Esophagus squamous epithelium (tissue), 5 donors: ENCODE results near the gene P3H2. TPM values are rescaled to one million over a fixed set of nuclear protein-coding genes. Genes with fewer than 3 reads are reported as not detected.

ENCODE experiments used
- DNase-seq: peaks from one replicate; lab custom pipeline; 2025; lab: John Stamatoyannopoulos, UW
- H3K27ac ChIP-seq, 4 donors: fragments of 200-600 bp; sonication (generic); one replicate each; pipeline ENCODE4 v1.5.1; 2016 to 2019; ENCODE audit warnings: mild to moderate bottlenecking in 1 of 4
- H3K27me3 ChIP-seq, 4 donors: fragments of 200-600 bp; sonication (generic); 1 replicate in 3 of 4; 2 replicates in 1 of 4; pipeline versions ENCODE4 v1.5.1 to v1.6.0; 2017 to 2021; ENCODE audit warnings: antibody characterized with exemption in 1 of 4
- H3K36me3 ChIP-seq, 3 donors: fragments of 200-600 bp; sonication (generic); one replicate each; pipeline ENCODE4 v1.5.1; 2016 to 2019
- H3K4me1 ChIP-seq, 3 donors: fragments of 200-600 bp; sonication (generic); one replicate each; pipeline ENCODE4 v1.5.1; 2017 to 2019
- H3K4me3 ChIP-seq, 4 donors: fragments of 200-600 bp; sonication (generic); 1 replicate in 3 of 4; 2 replicates in 1 of 4; pipeline ENCODE4 v1.5.1; 2016 to 2019; ENCODE audit warnings: mild to moderate bottlenecking in 2 of 4, moderate library complexity in 1 of 4
- H3K9me3 ChIP-seq, 3 donors: fragments of 200-600 bp; sonication (generic); one replicate each; pipeline ENCODE4 v1.5.1; 2016 to 2019
- POLR2A ChIP-seq, 4 donors: fragments of 450-650 bp; IDR thresholded peaks; one replicate each; pipeline ENCODE4 v1.6.1; 2017; ENCODE audit warnings: antibody characterized with exemption in 4 of 4, mild to moderate bottlenecking in 4 of 4, moderate library complexity in 3 of 4
- WGBS, 2 donors: methylation state at CpG; one replicate each; pipeline ENCODE4 v1.1.5; 2018; 5-methylcytosine and 5-hydroxymethylcytosine counted together
- intact Hi-C: fragments of 100-400 bp; cut with DNase I; formaldehyde crosslinking; loops from one replicate; pipeline ENCODE4 v1.15.0; 2022
- total RNA-seq, 4 donors: library from RNA; depleted of rRNA; stranded (reverse); fragments of >200 nt; gene quantifications; one replicate each; pipeline ENCODE4 v1.1.0, GENCODE V29; 2016
- TF ChIP-seq, protein P1 (sequence below), 6 experiments: fragments of 450-650 bp in 4 of 6; fragments of 200-600 bp in 2 of 6; sonication (generic) in 2 of 6; IDR thresholded peaks; one replicate each; pipeline ENCODE4 v1.5.1; 2016 to 2019; ENCODE audit warnings: antibody characterized with exemption in 6 of 6, mild to moderate bottlenecking in 4 of 6, moderate library complexity in 4 of 6
- donor health status: DM: yes; HTN: yes; CAD: no.

Gene P3H2
- total RNA-seq, 4 donors from 2014 or later = 16.5 to 41.2 (median 34.0) TPM

DNA sequence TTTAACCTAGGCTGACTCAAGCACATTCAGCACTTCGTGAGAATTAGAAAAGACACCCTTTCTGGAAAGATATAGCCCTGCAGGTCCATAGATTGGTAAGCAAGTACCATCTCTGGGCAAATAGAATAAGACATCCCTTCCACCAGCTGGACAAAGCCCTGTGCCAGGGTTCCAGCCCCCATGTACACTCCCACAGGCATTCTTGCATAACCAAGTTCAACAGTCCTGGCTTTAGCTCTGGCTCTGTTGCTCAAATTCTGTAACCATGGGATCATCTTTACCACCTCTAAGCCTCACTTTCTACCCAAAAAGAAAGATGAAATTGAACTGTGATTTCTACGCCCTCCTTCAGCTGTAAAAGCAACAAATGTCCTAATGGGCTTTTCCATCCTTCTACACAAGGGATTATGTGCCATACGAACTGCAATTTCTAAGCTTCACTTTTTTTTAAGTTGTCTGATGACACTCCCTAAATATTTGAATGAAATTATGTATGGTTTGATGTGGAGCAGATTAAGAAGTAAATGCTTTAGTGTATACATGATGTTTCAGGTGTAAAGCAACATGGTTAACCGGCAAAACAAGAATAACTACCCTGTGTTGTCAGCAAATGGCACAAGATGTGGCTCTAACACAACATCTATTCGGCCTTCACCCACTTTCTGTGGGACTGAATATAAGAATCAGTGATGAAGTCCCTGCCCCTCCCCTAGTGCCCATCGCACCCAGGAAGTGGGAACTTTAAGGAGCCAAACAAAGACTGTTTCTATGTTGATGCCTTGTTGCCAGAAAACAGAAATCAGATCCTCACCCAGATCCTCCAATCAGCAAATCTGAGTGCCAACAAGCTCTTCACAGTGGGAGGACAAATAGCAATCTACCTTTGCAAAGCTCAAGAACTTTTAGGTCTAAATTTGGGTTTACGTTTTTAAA is 165.7 kb downstream of the P3H2 start:
- 54 to 73% methylated on average over 7 of the region's 7 CpGs for WGBS, 2 donors
- no peaks in the 10 kb centered on the region for H3K9me3 ChIP-seq
- H3K4me1 ChIP-seq = peaks cover 0 to 34% (median 14%) of the 10 kb centered on the region in 3 donors
- no peak for DNase-seq
- no peaks in the 10 kb centered on the region for H3K27me3 ChIP-seq
- H3K36me3 ChIP-seq = no peaks in the 10 kb centered on the region
- TF ChIP-seq, protein P1, sequence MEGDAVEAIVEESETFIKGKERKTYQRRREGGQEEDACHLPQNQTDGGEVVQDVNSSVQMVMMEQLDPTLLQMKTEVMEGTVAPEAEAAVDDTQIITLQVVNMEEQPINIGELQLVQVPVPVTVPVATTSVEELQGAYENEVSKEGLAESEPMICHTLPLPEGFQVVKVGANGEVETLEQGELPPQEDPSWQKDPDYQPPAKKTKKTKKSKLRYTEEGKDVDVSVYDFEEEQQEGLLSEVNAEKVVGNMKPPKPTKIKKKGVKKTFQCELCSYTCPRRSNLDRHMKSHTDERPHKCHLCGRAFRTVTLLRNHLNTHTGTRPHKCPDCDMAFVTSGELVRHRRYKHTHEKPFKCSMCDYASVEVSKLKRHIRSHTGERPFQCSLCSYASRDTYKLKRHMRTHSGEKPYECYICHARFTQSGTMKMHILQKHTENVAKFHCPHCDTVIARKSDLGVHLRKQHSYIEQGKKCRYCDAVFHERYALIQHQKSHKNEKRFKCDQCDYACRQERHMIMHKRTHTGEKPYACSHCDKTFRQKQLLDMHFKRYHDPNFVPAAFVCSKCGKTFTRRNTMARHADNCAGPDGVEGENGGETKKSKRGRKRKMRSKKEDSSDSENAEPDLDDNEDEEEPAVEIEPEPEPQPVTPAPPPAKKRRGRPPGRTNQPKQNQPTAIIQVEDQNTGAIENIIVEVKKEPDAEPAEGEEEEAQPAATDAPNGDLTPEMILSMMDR (IDR thresholded peaks at IDR 0.05) = no peak
- TF ChIP-seq POLR2A (IDR thresholded peaks at IDR 0.05) = no peak
- peak overlapping the region in 3 of 4 donors; percentile 63 to 86 (median 70) for H3K27ac ChIP-seq
- intact Hi-C loops = no loop called here
- no peak overlapping the region for H3K4me3 ChIP-seq

DNA sequence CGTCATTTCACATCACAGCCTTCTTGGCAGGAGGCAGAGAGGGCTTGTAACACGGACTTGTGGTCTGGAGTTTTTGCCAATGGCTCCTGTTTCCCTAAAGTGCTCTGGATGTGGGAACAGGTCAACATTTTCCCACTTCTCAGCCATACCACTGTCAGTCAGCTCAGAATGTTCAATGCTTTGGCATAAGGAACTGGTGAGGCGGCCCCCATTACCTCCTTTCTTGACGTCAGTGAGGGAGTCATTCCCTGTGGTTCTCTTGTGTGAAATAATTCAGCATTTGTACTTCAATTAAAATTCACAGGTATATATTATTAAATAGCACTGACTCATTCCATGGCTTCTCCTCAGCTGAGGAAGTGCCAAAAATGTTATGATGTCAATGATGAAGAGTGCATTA is 167.1 kb downstream of the P3H2 start:
- WGBS, 2 donors = 35 to 45% methylated on average over 4 of the region's 4 CpGs
- intact Hi-C loops = no loop called here
- no peak for DNase-seq

GRCh38 chr3:189952272-189952671 is 168.4 kb downstream of the P3H2 start:
- 88 to 92% methylated on average over 7 of the region's 7 CpGs for WGBS, 2 donors
- no peak overlapping the region for H3K27ac ChIP-seq
- TF ChIP-seq POLR2A (IDR thresholded peaks at IDR 0.05) = no peak
- TF ChIP-seq, protein P1 (IDR thresholded peaks at IDR 0.05) = no peak
- no peaks in the 10 kb centered on the region for H3K27me3 ChIP-seq
- H3K4me1 ChIP-seq = peaks cover 0 to 58% (median 20%) of the 10 kb centered on the region in 3 donors
- intact Hi-C loops = no loop called here
- DNase-seq = no peak
- no peaks in the 10 kb centered on the region for H3K36me3 ChIP-seq
- H3K4me3 ChIP-seq = no peak overlapping the region
- no peaks in the 10 kb centered on the region for H3K9me3 ChIP-seq

More for the DNA sequence above, 167.1 kb downstream of the P3H2 start:
- no peak overlapping the region for H3K4me3 ChIP-seq
- H3K27me3 ChIP-seq = no peaks in the 10 kb centered on the region
- H3K27ac ChIP-seq = peak overlapping the region in 3 of 4 donors; percentile 1 to 86 (median 70)
- no peaks in the 10 kb centered on the region for H3K36me3 ChIP-seq
- H3K9me3 ChIP-seq = no peaks in the 10 kb centered on the region
- TF ChIP-seq, protein P1 (IDR thresholded peaks at IDR 0.05) = no peak
- no peak for TF ChIP-seq POLR2A (IDR thresholded peaks at IDR 0.05)
- peaks cover 0 to 46% (median 20%) of the 10 kb centered on the region in 3 donors for H3K4me1 ChIP-seq

GRCh38 chr3:189950258-189950657 is 170.4 kb downstream of the P3H2 start:
- H3K27me3 ChIP-seq = no peaks in the 10 kb centered on the region
- peak overlapping the region; percentile 13 to 68 (median 48) for H3K27ac ChIP-seq
- no peaks in the 10 kb centered on the region for H3K36me3 ChIP-seq
- no peak overlapping the region for H3K4me3 ChIP-seq
- TF ChIP-seq, protein P1 (IDR thresholded peaks at IDR 0.05) = peak in 2 of 6 experiments; percentile 16 to 33
- no peak for TF ChIP-seq POLR2A (IDR thresholded peaks at IDR 0.05)
- H3K9me3 ChIP-seq = no peaks in the 10 kb centered on the region
- no peak for DNase-seq
- intact Hi-C loops = no loop called here
- 47 to 53% methylated on average over 6 of the region's 6 CpGs for WGBS, 2 donors
- peaks cover 5 to 59% (median 17%) of the 10 kb centered on the region in 3 donors for H3K4me1 ChIP-seq

DNA sequence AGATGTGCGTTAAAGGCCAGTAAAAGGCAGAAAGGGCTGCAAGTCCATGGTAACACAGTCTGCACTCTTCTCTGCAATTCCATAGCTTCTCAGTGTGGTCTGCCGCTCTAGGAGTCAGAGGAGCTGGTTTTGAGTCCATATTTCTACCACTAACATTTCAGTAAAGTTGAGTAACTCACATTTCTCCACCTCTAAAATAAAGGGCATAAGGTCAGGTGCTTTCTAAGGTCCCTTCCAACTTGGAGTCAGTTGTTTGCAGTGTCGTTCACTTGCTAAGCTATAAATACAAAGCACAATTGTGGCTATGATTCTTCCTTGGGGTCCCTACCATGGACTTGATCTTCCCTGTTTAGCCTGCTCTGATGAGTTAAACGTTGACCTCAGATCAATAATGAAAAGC is 171.1 kb downstream of the P3H2 start:
- intact Hi-C loops = loop anchor here (10.0 kb wide), 1 partner anchor 155 kb away; no protein-coding TSS in a partner anchor
- H3K27ac ChIP-seq = peak overlapping the region; percentile 13 to 68 (median 48)

More for the DNA sequence above, 171.1 kb downstream of the P3H2 start:
- Histone ChIP-seq H3K4me3 (no peak overlapping the region), H3K4me1 (peaks cover 5 to 59% (median 14%) of the 10 kb centered on the region in 3 donors), H3K27me3 (no peaks in the 10 kb centered on the region), H3K36me3 (no peaks in the 10 kb centered on the region), H3K9me3 (no peaks in the 10 kb centered on the region)
- TF ChIP-seq, protein P1 (IDR thresholded peaks at IDR 0.05) = no peak
- TF ChIP-seq POLR2A (IDR thresholded peaks at IDR 0.05) = no peak
- WGBS, 2 donors = 72 to 82% methylated on average over 4 of the region's 4 CpGs
- no peak for DNase-seq
